Neural progenitor cell (in vitro differentiated cells): ENCODE data around the gene DBNDD1.

Source experiments
- EZH2 ChIP-seq: fragments of 200-600 bp; sonication (generic); IDR thresholded peaks from 2 replicates; pipeline ENCODE4 v1.6.1; 2017; ENCODE audit warnings: antibody characterized with exemption, mild to moderate bottlenecking, moderate library complexity
- TF ChIP-seq, protein P1 (sequence below): fragments of 200-600 bp; sonication (generic); IDR thresholded peaks from 2 replicates; pipeline ENCODE4 v1.5.1; 2017; ENCODE audit warnings: antibody characterized with exemption, mild to moderate bottlenecking

DNA sequence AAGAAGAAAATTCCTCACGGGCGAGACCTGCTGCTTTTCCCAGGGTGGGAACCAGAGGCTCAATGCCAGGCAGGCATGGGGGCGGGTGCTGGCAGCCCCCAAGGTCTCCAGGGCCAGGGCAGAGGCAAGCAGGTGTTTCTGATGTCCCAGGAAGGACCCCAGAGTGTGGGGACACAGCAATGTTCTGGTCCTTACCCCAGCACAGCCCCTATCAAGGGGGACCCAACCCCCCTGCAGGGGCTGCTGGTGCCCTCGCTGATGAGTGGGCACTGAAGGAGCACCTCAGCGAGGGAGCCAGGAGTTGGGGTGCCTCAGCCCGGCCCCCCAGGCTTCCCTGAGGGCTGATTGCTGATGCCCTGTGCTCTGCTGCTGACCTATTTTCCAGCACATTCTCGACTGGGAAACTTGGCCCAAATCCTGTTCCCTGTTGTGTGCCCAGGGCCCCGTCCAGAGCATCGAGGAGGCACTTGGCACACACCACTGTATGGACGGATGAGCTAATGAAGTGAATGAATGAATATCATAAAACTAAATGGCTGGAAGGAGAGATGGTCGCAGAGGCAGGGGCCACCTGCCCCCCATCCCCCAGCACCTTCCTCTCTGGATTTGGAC, 2.8 kb downstream of the DBNDD1 start:
- TF ChIP-seq, protein P1, sequence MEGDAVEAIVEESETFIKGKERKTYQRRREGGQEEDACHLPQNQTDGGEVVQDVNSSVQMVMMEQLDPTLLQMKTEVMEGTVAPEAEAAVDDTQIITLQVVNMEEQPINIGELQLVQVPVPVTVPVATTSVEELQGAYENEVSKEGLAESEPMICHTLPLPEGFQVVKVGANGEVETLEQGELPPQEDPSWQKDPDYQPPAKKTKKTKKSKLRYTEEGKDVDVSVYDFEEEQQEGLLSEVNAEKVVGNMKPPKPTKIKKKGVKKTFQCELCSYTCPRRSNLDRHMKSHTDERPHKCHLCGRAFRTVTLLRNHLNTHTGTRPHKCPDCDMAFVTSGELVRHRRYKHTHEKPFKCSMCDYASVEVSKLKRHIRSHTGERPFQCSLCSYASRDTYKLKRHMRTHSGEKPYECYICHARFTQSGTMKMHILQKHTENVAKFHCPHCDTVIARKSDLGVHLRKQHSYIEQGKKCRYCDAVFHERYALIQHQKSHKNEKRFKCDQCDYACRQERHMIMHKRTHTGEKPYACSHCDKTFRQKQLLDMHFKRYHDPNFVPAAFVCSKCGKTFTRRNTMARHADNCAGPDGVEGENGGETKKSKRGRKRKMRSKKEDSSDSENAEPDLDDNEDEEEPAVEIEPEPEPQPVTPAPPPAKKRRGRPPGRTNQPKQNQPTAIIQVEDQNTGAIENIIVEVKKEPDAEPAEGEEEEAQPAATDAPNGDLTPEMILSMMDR, result no peak
- no peak for TF ChIP-seq EZH2
